Stomach smooth muscle (tissue), 2 donors: Measurements from ENCODE around the gene PLEKHB1.
A peak's percentile ranks its signal among the peaks of the same experiment; 100 is the strongest.

Experiments used
- H3K27ac ChIP-seq: one replicate; pipeline ENCODE4 v1.7.0; 2013; ENCODE audit warnings: mild to moderate bottlenecking, low read length, inconsistent platforms
- H3K27me3 ChIP-seq, 2 donors: one replicate each; pipeline ENCODE4 v1.7.0; 2013; ENCODE audit warnings: low read length in 2 of 2; ENCODE audit not compliant: insufficient read depth in 2 of 2, control insufficient read depth in 1 of 2
- H3K36me3 ChIP-seq, 2 donors: one replicate each; pipeline ENCODE4 v1.7.0; 2013; ENCODE audit warnings: low read length in 2 of 2; ENCODE audit not compliant: control insufficient read depth in 2 of 2, insufficient read depth in 2 of 2
- H3K4me1 ChIP-seq: one replicate; pipeline ENCODE4 v1.7.0; 2013; ENCODE audit warnings: low read length; ENCODE audit not compliant: control insufficient read depth, insufficient read depth
- H3K4me3 ChIP-seq, 2 donors: one replicate each; pipeline ENCODE4 v1.7.0; 2013; ENCODE audit warnings: low read length in 2 of 2
- H3K9ac ChIP-seq, 2 donors: one replicate each; pipeline ENCODE4 v1.7.0; 2013; ENCODE audit warnings: low read length in 2 of 2, mild to moderate bottlenecking in 1 of 2
- H3K9me3 ChIP-seq, 2 donors: one replicate each; pipeline ENCODE4 v1.7.0; 2013; ENCODE audit warnings: low read length in 2 of 2; ENCODE audit not compliant: control insufficient read depth in 2 of 2
- donor health status: healthy.
- donor health status: Pancreatic carcinoma.

Gene PLEKHB1

GRCh38 chr11:73645972-73646631, at the start of gene PLEKHB1:
Gene PLEKHB1 (plus strand): TSS chr11:73646581. CDS start chr11:73646609, 28 bp downstream.
- Histone ChIP-seq H3K27ac (no peak within 1 kb of the TSS), H3K9ac (no peak within 1 kb of the TSS), H3K4me1 (peaks cover 5% of the 10 kb centered on the region), H3K9me3 (no peaks in the 10 kb centered on the region), H3K4me3 (peak within 1 kb of the TSS in 1 of 2 donors; percentile 71), H3K36me3 (no peaks in the 10 kb centered on the region), H3K27me3 (peaks cover 0 to 7% of the 10 kb centered on the region in 2 donors)

GRCh38 chr11:73597336-73597955, 48.9 kb upstream of the PLEKHB1 start:
- Histone ChIP-seq H3K9ac (peak overlapping the region; percentile 42 to 80), H3K36me3 (no peaks in the 10 kb centered on the region), H3K4me3 (peak overlapping the region; percentile 95)

GRCh38 chr11:73597956-73598718, 48.2 kb upstream of the PLEKHB1 start, which contains the start of gene FAM168A:
Gene FAM168A (minus strand): TSS chr11:73598112. CDS start chr11:73468474, 129,638 bp downstream.
- H3K27me3 ChIP-seq, result no peaks in the 10 kb centered on the region
- H3K9ac ChIP-seq, result peak within 1 kb of the TSS; percentile 80 to 97
- H3K9me3 ChIP-seq, result no peaks in the 10 kb centered on the region
- peaks cover 6% of the 10 kb centered on the region for H3K4me1 ChIP-seq
- H3K27ac ChIP-seq, result peak within 1 kb of the TSS; percentile 84
- peak within 1 kb of the TSS; percentile 95 for H3K4me3 ChIP-seq
- no peaks in the 10 kb centered on the region for H3K36me3 ChIP-seq

More at GRCh38 chr11:73597336-73597955, 48.9 kb upstream of the PLEKHB1 start:
- Histone ChIP-seq H3K4me1 (peaks cover 6% of the 10 kb centered on the region), H3K27ac (no peak overlapping the region), H3K9me3 (no peaks in the 10 kb centered on the region), H3K27me3 (no peaks in the 10 kb centered on the region)

- Histone ChIP-seq H3K9me3 (no peaks in the 10 kb centered on the region), H3K4me3 (peak overlapping the region; percentile 95), H3K9ac (peak overlapping the region; percentile 80 to 97), H3K36me3 (no peaks in the 10 kb centered on the region), H3K27me3 (no peaks in the 10 kb centered on the region), H3K4me1 (peaks cover 6% of the 10 kb centered on the region), H3K27ac (peak overlapping the region; percentile 84)
Observed at GRCh38 chr11:73598719-73599379, 47.5 kb upstream of the PLEKHB1 start.

GRCh38 chr11:73612601-73613140, 33.7 kb upstream of the PLEKHB1 start:
- Histone ChIP-seq H3K27me3 (no peaks in the 10 kb centered on the region), H3K4me1 (no peaks in the 10 kb centered on the region), H3K4me3 (no peak overlapping the region), H3K27ac (no peak overlapping the region), H3K9ac (no peak overlapping the region), H3K36me3 (no peaks in the 10 kb centered on the region), H3K9me3 (no peaks in the 10 kb centered on the region)

- Histone ChIP-seq H3K27me3 (no peaks in the 10 kb centered on the region), H3K4me3 (no peak overlapping the region), H3K9ac (no peak overlapping the region)
Observed at GRCh38 chr11:73614591-73614990, 31.8 kb upstream of the PLEKHB1 start.

GRCh38 chr11:73622926-73623593, 23.3 kb upstream of the PLEKHB1 start:
- Histone ChIP-seq H3K27me3 (peaks cover 0 to 2% of the 10 kb centered on the region in 2 donors), H3K9ac (no peak overlapping the region), H3K9me3 (no peaks in the 10 kb centered on the region), H3K27ac (no peak overlapping the region), H3K4me3 (no peak overlapping the region), H3K36me3 (no peaks in the 10 kb centered on the region), H3K4me1 (no peaks in the 10 kb centered on the region)

More at GRCh38 chr11:73614591-73614990, 31.8 kb upstream of the PLEKHB1 start:
- H3K36me3 ChIP-seq, result no peaks in the 10 kb centered on the region
- H3K4me1 ChIP-seq, result no peaks in the 10 kb centered on the region
- no peaks in the 10 kb centered on the region for H3K9me3 ChIP-seq
- H3K27ac ChIP-seq, result no peak overlapping the region

- Histone ChIP-seq H3K27ac (no peak overlapping the region), H3K4me1 (no peaks in the 10 kb centered on the region), H3K27me3 (peaks cover 0 to 2% of the 10 kb centered on the region in 2 donors), H3K9me3 (no peaks in the 10 kb centered on the region), H3K4me3 (no peak overlapping the region), H3K9ac (no peak overlapping the region), H3K36me3 (no peaks in the 10 kb centered on the region)
Observed at GRCh38 chr11:73623686-73624085, 22.7 kb upstream of the PLEKHB1 start.

- H3K36me3 ChIP-seq, result no peaks in the 10 kb centered on the region
- no peaks in the 10 kb centered on the region for H3K9me3 ChIP-seq
- H3K9ac ChIP-seq, result peak overlapping the region in 1 of 2 donors; percentile 38
- no peaks in the 10 kb centered on the region for H3K4me1 ChIP-seq
- peak overlapping the region; percentile 43 to 44 for H3K4me3 ChIP-seq
- H3K27me3 ChIP-seq, result peaks cover 0 to 2% of the 10 kb centered on the region in 2 donors
- no peak overlapping the region for H3K27ac ChIP-seq
Observed at GRCh38 chr11:73625696-73626318, 20.6 kb upstream of the PLEKHB1 start.
